B cell (primary cell): ENCODE results near the gene RTN4.

Source experiments
- EZH2 ChIP-seq: IDR thresholded peaks from 2 replicates; pipeline ENCODE4 v1.6.1; 2012; ENCODE audit warnings: borderline replicate concordance, low read depth, mild to moderate bottlenecking, moderate library complexity, low read length; ENCODE audit not compliant: insufficient read depth, poor library complexity, severe bottlenecking
- TF ChIP-seq, protein P1 (sequence below): fragments of 200-600 bp; IDR thresholded peaks from one replicate; pipeline ENCODE4 v1.8.0; 2022; ENCODE audit warnings: antibody characterized with exemption, mild to moderate bottlenecking

DNA sequence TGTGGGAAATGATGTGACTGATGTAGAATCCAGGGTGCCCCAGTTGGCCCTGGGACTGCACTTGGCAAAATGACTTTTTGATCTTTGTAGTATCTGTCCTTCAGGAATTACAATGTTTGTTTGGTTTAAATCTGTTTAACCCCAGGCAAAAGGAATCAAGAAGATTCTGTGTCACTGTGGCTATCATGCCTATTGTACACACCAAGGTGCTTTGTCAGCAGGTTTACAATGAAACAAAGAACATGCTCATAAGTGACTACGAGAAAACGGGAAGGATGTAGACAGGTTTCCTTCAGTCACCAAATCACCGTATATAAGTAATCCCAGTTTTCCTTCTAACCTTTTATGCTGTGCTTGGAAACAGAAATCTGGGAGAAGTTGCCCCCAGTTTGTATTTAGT is 109.5 kb downstream of the RTN4 start:
- TF ChIP-seq, protein P1, sequence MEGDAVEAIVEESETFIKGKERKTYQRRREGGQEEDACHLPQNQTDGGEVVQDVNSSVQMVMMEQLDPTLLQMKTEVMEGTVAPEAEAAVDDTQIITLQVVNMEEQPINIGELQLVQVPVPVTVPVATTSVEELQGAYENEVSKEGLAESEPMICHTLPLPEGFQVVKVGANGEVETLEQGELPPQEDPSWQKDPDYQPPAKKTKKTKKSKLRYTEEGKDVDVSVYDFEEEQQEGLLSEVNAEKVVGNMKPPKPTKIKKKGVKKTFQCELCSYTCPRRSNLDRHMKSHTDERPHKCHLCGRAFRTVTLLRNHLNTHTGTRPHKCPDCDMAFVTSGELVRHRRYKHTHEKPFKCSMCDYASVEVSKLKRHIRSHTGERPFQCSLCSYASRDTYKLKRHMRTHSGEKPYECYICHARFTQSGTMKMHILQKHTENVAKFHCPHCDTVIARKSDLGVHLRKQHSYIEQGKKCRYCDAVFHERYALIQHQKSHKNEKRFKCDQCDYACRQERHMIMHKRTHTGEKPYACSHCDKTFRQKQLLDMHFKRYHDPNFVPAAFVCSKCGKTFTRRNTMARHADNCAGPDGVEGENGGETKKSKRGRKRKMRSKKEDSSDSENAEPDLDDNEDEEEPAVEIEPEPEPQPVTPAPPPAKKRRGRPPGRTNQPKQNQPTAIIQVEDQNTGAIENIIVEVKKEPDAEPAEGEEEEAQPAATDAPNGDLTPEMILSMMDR = no peak
- no peak for TF ChIP-seq EZH2
